ELF-1 (cell line): ENCODE results near the gene KANK3.
"Not testable (repeated sequence)": the region's sequence is repeated elsewhere in the genome, so short reads cannot be mapped to it uniquely, and the experiment has no call there.

Experiments used
- DNase-seq: peaks from one replicate; pipeline ENCODE4 v3.0.0-alpha.2; 2016; ENCODE audit warnings: low read depth, low spot score

Gene KANK3

GRCh38 chr19:8320564-8321066, 22.4 kb downstream of the KANK3 start:
- peak; percentile 57 for DNase-seq

- no peak for DNase-seq
Measured at GRCh38 chr19:8319807-8320520, 23.1 kb downstream of the KANK3 start.

GRCh38 chr19:8318835-8319234, 24.2 kb downstream of the KANK3 start:
- not testable (repeated sequence) for DNase-seq

GRCh38 chr19:8316351-8317125, 26.5 kb downstream of the KANK3 start:
- no peak for DNase-seq

GRCh38 chr19:8314981-8315640, 28.0 kb downstream of the KANK3 start:
- DNase-seq = peak; percentile 47

- no peak for DNase-seq
Measured at GRCh38 chr19:8311461-8312260, 31.4 kb downstream of the KANK3 start.

GRCh38 chr19:8310342-8311055, 32.6 kb downstream of the KANK3 start:
- DNase-seq = no peak

GRCh38 chr19:8308891-8309291, 34.2 kb downstream of the KANK3 start:
- no peak for DNase-seq

GRCh38 chr19:8307965-8308866, 34.8 kb downstream of the KANK3 start, which contains the start of gene CD320:
CD320 (minus strand) TSS chr19:8308358; CDS start chr19:8308290, 68 bp downstream.
- DNase-seq = peak; percentile 94

- DNase-seq = peak; percentile 48
Measured at GRCh38 chr19:8307400-8307964, 35.6 kb downstream of the KANK3 start.

- DNase-seq = no peak
Measured at GRCh38 chr19:8306235-8307054, 36.6 kb downstream of the KANK3 start.

- no peak for DNase-seq
Measured at GRCh38 chr19:8305798-8306197, 37.3 kb downstream of the KANK3 start.

- DNase-seq = peak; percentile 96
Measured at GRCh38 chr19:8304841-8305621, 38.0 kb downstream of the KANK3 start.

GRCh38 chr19:8302734-8303133, 40.3 kb downstream of the KANK3 start:
- DNase-seq = no peak

GRCh38 chr19:8302357-8302691, 40.7 kb downstream of the KANK3 start:
- DNase-seq = no peak

- DNase-seq = not testable (repeated sequence)
Measured at GRCh38 chr19:8291337-8291736, 51.7 kb downstream of the KANK3 start.

GRCh38 chr19:8276508-8276907, 66.6 kb downstream of the KANK3 start:
- not testable (repeated sequence) for DNase-seq
